ENCODE measurements around the gene PARP14.
"Not testable (repeated sequence)": the region's sequence is repeated elsewhere in the genome, so short reads cannot be mapped to it uniquely, and the experiment has no call there.

Gene PARP14

GRCh38 chr3:122716667-122717066 is 36.0 kb downstream of the PARP14 start:
- DNase-seq (ENCODE audit: low read depth in 2 of 2): no peak

GRCh38 chr3:122719273-122719921 is 38.8 kb downstream of the PARP14 start:
- DNase-seq (ENCODE audit: low read depth in 2 of 2): no peak

- no peak for DNase-seq (ENCODE audit: low read depth in 2 of 2)
Observed at GRCh38 chr3:122725106-122725505, 44.5 kb downstream of the PARP14 start.

GRCh38 chr3:122727294-122727693 is 46.7 kb downstream of the PARP14 start:
- DNase-seq (ENCODE audit: low read depth in 2 of 2): no peak

- no peak for DNase-seq (ENCODE audit: low read depth in 2 of 2)
Observed at GRCh38 chr3:122727766-122728165, 47.1 kb downstream of the PARP14 start.

- DNase-seq (ENCODE audit: low read depth in 2 of 2): no peak
Observed at GRCh38 chr3:122728186-122728585, 47.5 kb downstream of the PARP14 start.

DNA sequence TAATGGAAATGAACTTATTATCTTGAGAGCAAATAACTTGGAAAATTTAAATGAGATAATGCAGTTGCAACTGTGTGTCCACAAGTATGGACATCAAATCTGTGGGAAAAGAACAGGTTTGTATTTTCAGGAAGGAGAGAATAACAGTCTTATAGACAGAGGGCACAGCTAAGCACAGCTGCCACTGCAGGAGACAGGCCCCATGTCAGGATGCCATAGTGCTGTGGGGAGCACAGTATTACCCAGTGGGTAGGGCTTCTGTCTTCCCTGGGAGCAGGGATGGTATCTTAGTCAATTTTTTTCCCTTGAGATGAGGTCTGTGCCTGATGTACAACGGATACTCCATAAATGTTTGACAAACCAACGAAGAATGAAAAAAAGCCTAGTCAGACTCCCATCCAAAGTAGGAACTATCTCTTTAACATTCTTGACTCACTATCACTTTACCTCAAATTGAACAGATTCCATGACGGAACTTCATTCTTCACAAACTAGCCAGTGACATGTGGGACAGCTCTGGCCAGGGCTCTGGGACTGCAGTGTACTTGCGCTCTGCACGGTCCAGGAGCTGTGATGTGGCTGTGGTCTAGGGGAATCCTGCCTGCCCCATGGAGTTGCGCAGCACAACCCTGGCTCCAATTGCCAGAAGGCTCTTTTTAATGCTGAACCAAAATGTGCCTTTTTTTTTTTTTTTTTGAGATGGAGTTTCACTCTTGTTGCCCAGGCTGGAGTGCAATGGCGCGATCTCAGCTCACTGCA is 48.3 kb downstream of the PARP14 start:
- DNase-seq (ENCODE audit: low read depth in 2 of 2): no peak

DNA sequence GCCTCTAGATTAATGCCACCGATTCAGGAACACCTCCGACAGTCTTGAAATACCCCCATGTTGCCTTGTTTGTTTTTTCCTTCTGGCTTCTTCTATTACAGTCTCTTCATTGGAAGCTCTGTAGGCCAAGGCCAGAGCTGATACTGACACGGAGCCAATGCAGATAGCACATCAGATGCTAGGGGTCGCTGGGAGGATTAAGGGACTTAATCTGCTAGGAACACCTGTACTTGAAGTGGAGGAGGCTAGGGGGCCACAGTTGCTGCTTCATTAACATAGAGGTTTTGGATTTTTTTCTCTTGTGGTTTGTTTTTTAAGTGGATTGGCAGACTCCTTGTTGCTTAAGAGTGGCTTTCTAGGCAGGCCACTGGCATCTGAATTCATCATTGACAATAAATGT is 49.6 kb downstream of the PARP14 start:
- no peak for DNase-seq (ENCODE audit: low read depth in 2 of 2)

GRCh38 chr3:122732682-122733525 is 52.3 kb downstream of the PARP14 start:
- not testable (repeated sequence) for DNase-seq (ENCODE audit: low read depth in 2 of 2)

GRCh38 chr3:122739172-122739571 is 58.5 kb downstream of the PARP14 start:
- no peak for DNase-seq (ENCODE audit: low read depth in 2 of 2)

DNA sequence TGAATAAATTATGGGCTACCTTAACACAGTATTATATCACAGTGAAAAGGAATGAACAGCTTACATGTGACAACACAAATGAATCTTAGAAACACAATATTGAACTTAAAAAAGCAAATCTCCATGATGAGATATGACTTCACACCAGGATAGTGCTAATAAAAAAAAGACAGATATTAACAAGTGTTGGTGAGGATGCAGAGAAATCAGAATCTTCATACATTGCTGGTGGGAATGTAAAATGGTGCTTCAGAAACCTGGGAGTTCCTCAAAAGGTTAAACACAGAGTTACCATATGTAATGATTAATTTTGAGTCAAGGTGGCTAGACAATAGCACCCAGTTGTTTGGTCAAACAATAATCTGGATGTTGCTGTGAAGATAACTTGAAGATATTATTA is 61.6 kb downstream of the PARP14 start:
- DNase-seq (ENCODE audit: low read depth in 2 of 2): no peak

GRCh38 chr3:122743581-122744120 is 63.0 kb downstream of the PARP14 start:
- no peak for DNase-seq (ENCODE audit: low read depth in 2 of 2)

- no peak for DNase-seq (ENCODE audit: low read depth in 2 of 2)
Observed at GRCh38 chr3:122745369-122746021, 64.9 kb downstream of the PARP14 start.

DNA sequence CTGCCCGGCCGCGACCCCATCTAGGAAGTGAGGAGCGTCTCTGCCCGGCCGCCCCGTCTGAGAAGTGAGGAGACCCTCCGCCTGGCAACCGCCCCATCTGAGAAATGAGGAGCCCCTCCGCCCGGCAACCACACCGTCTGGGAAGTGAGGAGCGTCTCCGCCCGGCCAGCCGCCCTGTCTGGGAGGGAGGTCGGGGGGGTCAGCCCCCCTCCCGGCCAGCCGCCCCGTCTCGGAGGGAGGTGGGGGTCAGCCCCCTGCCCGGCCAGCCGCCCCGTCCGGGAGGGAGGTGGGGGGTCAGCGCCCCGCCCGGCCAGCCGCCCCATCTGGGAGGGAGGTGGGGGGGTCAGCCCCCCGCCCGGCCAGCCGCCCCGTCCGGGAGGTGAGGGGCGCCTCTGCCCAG is 66.7 kb downstream of the PARP14 start:
- not testable (repeated sequence) for DNase-seq (ENCODE audit: low read depth in 2 of 2)

DNA sequence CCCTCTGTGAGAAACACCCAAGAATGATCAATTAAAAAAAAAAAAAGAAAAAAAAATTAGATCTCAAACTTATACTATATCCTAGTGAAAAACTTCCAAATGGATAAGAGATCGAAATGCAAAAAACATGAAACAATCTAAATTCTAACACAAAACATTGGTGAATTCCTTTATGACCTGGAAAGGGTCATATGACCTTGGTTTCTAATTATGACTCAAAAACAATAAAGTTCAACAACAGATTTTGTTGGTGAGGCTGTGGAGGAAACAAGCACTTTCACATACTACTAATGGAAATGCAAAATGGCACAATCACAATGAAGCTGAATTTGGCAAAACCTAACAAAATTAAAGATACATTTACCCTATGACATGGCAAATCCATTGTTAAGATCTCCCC is 67.7 kb downstream of the PARP14 start:
- DNase-seq (ENCODE audit: low read depth in 2 of 2): no peak

GRCh38 chr3:122754929-122755328 is 74.3 kb downstream of the PARP14 start:
- DNase-seq (ENCODE audit: low read depth in 2 of 2): no peak

DNA sequence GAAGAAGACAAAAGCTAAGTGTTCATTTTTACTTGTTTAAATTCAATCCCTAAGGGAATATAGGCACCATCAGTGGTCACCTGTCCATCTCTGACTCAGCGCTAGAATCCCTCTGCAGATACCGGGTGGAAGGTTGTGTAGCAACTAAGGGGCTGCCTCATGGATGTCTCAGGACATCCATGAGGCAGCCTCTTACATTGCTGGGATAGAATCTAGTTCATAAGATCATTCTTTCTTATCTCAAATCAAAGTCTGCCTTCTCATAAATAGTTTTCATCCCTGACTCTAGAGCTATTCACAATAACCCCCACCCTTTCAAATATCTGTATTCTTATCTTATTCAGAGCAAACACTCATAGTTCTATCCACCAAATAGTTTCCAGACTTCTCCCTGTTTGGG is 74.9 kb downstream of the PARP14 start:
- DNase-seq (ENCODE audit: low read depth in 2 of 2): no peak

DNA sequence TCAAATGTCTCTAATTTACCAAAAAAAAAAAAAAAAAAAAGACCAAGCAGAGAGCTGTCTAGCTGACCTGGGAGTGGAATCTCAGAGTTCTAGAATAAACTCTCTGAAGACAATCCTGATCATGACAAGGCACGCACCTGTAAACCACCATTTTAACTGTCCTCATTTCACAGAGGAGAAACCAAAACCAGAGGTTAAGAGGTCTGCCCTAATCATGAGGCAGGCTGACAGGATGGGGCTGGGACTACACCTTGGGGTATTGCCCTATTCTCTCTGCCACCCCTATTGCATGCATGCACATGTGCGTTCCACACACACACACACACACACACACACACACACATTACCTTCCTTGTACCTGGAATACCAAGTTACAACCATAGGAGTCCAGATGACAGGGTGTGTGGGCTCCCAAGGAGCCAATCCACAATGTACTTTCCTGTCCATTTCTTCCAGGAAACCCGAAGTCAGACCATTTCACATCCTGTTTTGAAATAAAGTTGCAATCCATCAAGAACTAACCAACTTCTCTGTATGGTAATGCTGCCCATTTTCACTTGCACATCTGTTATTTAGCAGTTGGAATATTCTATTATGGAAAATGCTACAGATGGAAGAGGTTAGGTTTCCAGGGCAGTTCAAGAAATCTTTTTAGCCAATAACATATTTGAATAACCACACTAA is 78.4 kb downstream of the PARP14 start:
- DNase-seq (ENCODE audit: low read depth in 2 of 2): no peak

DNA sequence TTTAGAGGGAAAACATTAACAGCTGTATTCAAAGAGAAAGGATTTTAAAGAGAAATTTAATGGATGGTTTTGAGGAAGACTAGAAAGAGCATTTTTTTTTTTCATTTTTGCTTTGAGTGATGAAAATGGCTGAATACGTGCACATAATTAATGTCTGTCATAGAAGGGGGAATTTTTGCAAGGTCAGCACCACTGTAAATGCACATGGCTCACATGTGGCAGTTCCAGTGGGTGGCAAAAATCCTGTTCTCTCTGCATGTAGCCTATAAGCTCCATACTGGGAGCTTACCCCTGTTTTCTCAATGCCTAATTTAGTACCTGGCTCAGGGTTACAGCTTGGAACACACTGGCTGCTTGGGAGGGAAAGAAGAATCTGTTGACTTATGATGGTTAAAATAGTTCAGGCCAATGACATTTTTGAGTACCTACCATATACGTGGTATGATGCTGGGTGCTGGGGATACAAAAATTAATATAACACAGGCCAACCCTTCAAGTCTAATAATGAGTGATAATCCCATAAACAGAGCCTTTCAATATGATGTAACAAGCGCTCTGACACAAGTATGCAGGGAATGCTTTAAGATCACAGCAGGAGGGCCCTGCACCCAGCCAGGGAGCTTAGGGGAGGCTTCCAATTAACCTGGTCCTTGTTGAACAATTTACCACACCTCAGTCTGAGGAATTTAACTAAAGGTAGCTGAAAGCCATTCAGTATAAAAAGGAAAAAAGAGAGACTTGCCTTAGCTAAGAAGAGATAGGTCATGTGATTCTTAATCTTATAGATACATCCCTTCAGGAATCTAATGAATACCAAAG is 80.0 kb downstream of the PARP14 start:
- no peak for DNase-seq (ENCODE audit: low read depth in 2 of 2)

DNA sequence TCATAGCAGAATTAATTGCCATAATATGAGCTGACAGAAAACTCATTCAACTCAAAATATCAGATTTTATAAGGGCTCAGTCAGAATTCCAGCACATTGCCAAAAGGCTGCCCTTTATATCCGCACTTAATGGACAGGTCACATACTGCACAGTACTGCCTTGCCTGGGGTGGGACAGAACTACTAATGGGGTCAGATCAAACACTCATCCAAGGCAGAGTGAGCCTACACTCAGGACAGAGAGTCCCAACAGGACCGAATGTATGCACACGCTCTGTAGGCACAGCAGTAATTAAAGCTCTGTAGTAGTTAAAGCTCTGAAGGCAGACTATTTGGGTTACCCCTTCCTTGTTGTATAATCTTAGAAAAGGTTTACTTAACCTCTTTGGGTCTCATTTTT is 85.8 kb downstream of the PARP14 start:
- no peak for DNase-seq (ENCODE audit: low read depth in 2 of 2)
